GM19395 (cell line): ENCODE data around the gene ATP8A2.

Experiments used
- ATAC-seq: cut with Tn5 transposase; IDR thresholded peaks from one replicate; pipeline ENCODE4 v1.9.1; 2021; ENCODE audit warnings: mild to moderate bottlenecking, moderate library complexity; ENCODE audit not compliant: unreplicated experiment

ATP8A2 gene

GRCh38 chr13:25874064-25874737 lies 502.4 kb downstream of the ATP8A2 start:
- ATAC-seq, result no peak

GRCh38 chr13:25874907-25875306 lies 503.1 kb downstream of the ATP8A2 start:
- ATAC-seq, result no peak

- ATAC-seq, result no peak
These were observed 504.5 kb downstream of the ATP8A2 start for GRCh38 chr13:25876247-25876646.

GRCh38 chr13:25879466-25879865 lies 507.7 kb downstream of the ATP8A2 start:
- no peak for ATAC-seq

- no peak for ATAC-seq
These were observed 509.6 kb downstream of the ATP8A2 start for GRCh38 chr13:25881136-25881926.

- ATAC-seq, result no peak
These were observed 510.2 kb downstream of the ATP8A2 start for GRCh38 chr13:25881971-25882451.

- ATAC-seq, result no peak
These were observed 510.9 kb downstream of the ATP8A2 start for GRCh38 chr13:25882466-25883357.

GRCh38 chr13:25885418-25885817 lies 513.6 kb downstream of the ATP8A2 start:
- ATAC-seq, result no peak

- no peak for ATAC-seq
These were observed 514.9 kb downstream of the ATP8A2 start for GRCh38 chr13:25886438-25887214.

GRCh38 chr13:25887962-25888655 lies 516.3 kb downstream of the ATP8A2 start:
- no peak for ATAC-seq

GRCh38 chr13:25890671-25891212 lies 519.0 kb downstream of the ATP8A2 start:
- no peak for ATAC-seq

GRCh38 chr13:25898991-25899390 lies 527.2 kb downstream of the ATP8A2 start:
- no peak for ATAC-seq

- no peak for ATAC-seq
These were observed 527.7 kb downstream of the ATP8A2 start for GRCh38 chr13:25899464-25899863.

- no peak for ATAC-seq
These were observed 528.2 kb downstream of the ATP8A2 start for GRCh38 chr13:25899952-25900351.

- ATAC-seq, result peak; percentile 96
These were observed 529.9 kb downstream of the ATP8A2 start for GRCh38 chr13:25901460-25902376.

- ATAC-seq, result no peak
These were observed 530.7 kb downstream of the ATP8A2 start for GRCh38 chr13:25902455-25902854.

- no peak for ATAC-seq
These were observed 531.1 kb downstream of the ATP8A2 start for GRCh38 chr13:25902891-25903341.

- ATAC-seq, result no peak
These were observed 533.1 kb downstream of the ATP8A2 start for GRCh38 chr13:25904830-25905229.
